Left lung (tissue), 10 donors: Measurements from ENCODE around the gene MORC2. TPM values are rescaled to one million over a fixed set of nuclear protein-coding genes. Genes with fewer than 3 reads are reported as not detected.
A peak's percentile ranks its signal among the peaks of the same experiment; 100 is the strongest.

ENCODE experiments used
- ATAC-seq: fragments of 200-7000 bp; cut with Tn5 transposase; one replicate; pipeline ENCODE4 v1.9.1; 2020; ENCODE audit warnings: moderate library complexity
- DNase-seq, 4 donors: peaks; one replicate each; pipeline ENCODE4 v3.0.0-alpha.2; 2013 to 2020
- H3K27ac ChIP-seq, 2 donors: fragments of 200-600 bp; sonication (generic) in 1 of 2; one replicate each; pipeline versions ENCODE4 v1.5.0 to v1.8.0; 2020 to 2021
- H3K27me3 ChIP-seq, 2 donors: fragments of 200-600 bp; sonication (generic) in 1 of 2; one replicate each; pipeline versions ENCODE4 v1.5.0 to v1.8.0; 2020 to 2021
- H3K36me3 ChIP-seq, 2 donors: fragments of 200-600 bp; sonication (generic) in 1 of 2; one replicate each; pipeline versions ENCODE4 v1.5.0 to v1.8.0; 2020 to 2021
- H3K4me1 ChIP-seq, 2 donors: fragments of 200-600 bp; one replicate each; pipeline ENCODE4 v1.8.0; 2021
- H3K4me3 ChIP-seq, 2 donors: fragments of 200-600 bp; sonication (generic) in 1 of 2; one replicate each; pipeline versions ENCODE4 v1.5.0 to v1.8.0; 2020 to 2021; ENCODE audit warnings: mild to moderate bottlenecking in 1 of 2
- H3K9me3 ChIP-seq, 2 donors: fragments of 200-600 bp; sonication (generic) in 1 of 2; one replicate each; pipeline versions ENCODE4 v1.5.0 to v1.8.0; 2020 to 2021
- CTCF ChIP-seq, 2 donors: fragments of 200-600 bp; sonication (generic) in 1 of 2; IDR thresholded peaks; one replicate each; pipeline versions ENCODE4 v1.5.0 to v1.8.0; 2021; ENCODE audit warnings: antibody characterized with exemption in 2 of 2
- intact Hi-C, 2 donors: fragments of 100-400 bp; cut with DNase I; formaldehyde crosslinking; loops; one replicate each; pipeline versions ENCODE4 v1.11.2 to v1.14.2; 2022
- polyA plus RNA-seq, 6 donors: library from polyadenylated mRNA; unstranded; fragments of 120-200 nt; gene quantifications; one replicate each; pipeline ENCODE4 v1.2.1, GENCODE V29; 2013; ENCODE audit not compliant: insufficient read length in 6 of 6
- total RNA-seq, 2 donors: library from RNA; stranded (reverse); fragmentation: NEBNext Ultra II Directional; extraction: Animal tissue kit (Norgen Biotek cat#: 25700); gene quantifications; one replicate each; pipeline ENCODE4 v1.2.1, GENCODE V29; 2021
- donor health status: DM: no; HTN: yes; CAD: no.
- donor health status: DM: no; HTN: no; CAD: no.

The MORC2 gene
- total and polyA plus RNA-seq, 8 donors: 24.7 to 37.2 (median 34.4) TPM

- H3K36me3 ChIP-seq: peaks cover 0 to 43% of the 10 kb centered on the region in 2 donors
- H3K4me3 ChIP-seq: peak overlapping the region; percentile 80
- peaks cover 0 to 7% of the 10 kb centered on the region in 2 donors for H3K9me3 ChIP-seq
- intact Hi-C loops: loop anchor here in 1 of 2 donors (10.0 kb wide), 1 partner anchor 64 kb away; no protein-coding TSS in a partner anchor
- no peak for TF ChIP-seq CTCF (IDR thresholded peaks at IDR 0.05)
- no peaks in the 10 kb centered on the region for H3K27me3 ChIP-seq
- H3K27ac ChIP-seq: peak overlapping the region in 1 of 2 donors; percentile 96
- peaks cover 28 to 33% of the 10 kb centered on the region in 2 donors for H3K4me1 ChIP-seq
- DNase-seq (no peak), ATAC-seq (no peak)
Observed at GRCh38 chr22:30970356-30970746, 1.8 kb upstream of the MORC2 start.

- peak; percentile 46 for ATAC-seq
- DNase-seq: peak in 2 of 4 donors; percentile 30 to 52
- TF ChIP-seq CTCF (IDR thresholded peaks at IDR 0.05): no peak
- Histone ChIP-seq H3K27me3 (no peaks in the 10 kb centered on the region), H3K27ac (peak overlapping the region; percentile 96 to 98), H3K4me3 (peak overlapping the region; percentile 80), H3K36me3 (peaks cover 0 to 36% of the 10 kb centered on the region in 2 donors), H3K4me1 (peaks cover 28 to 33% of the 10 kb centered on the region in 2 donors), H3K9me3 (peaks cover 0 to 4% of the 10 kb centered on the region in 2 donors)
- intact Hi-C loops: loop anchor here in 1 of 2 donors (10.0 kb wide), 1 partner anchor 65 kb away; no protein-coding TSS in a partner anchor
Observed at GRCh38 chr22:30969532-30970355, 1.2 kb upstream of the MORC2 start.

GRCh38 chr22:30968924-30969531 lies 454 bp upstream of the MORC2 start, which contains the start of gene TUG1:
Gene TUG1 (plus strand): TSS chr22:30969265.
- Histone ChIP-seq H3K9me3 (no peaks in the 10 kb centered on the region), H3K27me3 (no peaks in the 10 kb centered on the region), H3K36me3 (peaks cover 0 to 29% of the 10 kb centered on the region in 2 donors), H3K4me3 (peak within 1 kb of the TSS; percentile 80), H3K27ac (peak within 1 kb of the TSS; percentile 96 to 98), H3K4me1 (peaks cover 28 to 33% of the 10 kb centered on the region in 2 donors)
- DNase-seq (peak; percentile 97 to 99 (median 98)), ATAC-seq (peak; percentile 96)
- TF ChIP-seq CTCF (IDR thresholded peaks at IDR 0.05): no peak
- intact Hi-C loops: no loop called here

GRCh38 chr22:30964858-30965257 lies 3.7 kb downstream of the MORC2 start:
- ATAC-seq (no peak), DNase-seq (no peak)
- Histone ChIP-seq H3K27me3 (no peaks in the 10 kb centered on the region), H3K9me3 (no peaks in the 10 kb centered on the region), H3K4me3 (no peak overlapping the region), H3K27ac (no peak overlapping the region), H3K4me1 (peaks cover 9 to 12% of the 10 kb centered on the region in 2 donors), H3K36me3 (no peaks in the 10 kb centered on the region)
- intact Hi-C loops: no loop called here
- no peak for TF ChIP-seq CTCF (IDR thresholded peaks at IDR 0.05)

- Histone ChIP-seq H3K4me3 (no peak overlapping the region), H3K4me1 (peaks cover 0 to 9% of the 10 kb centered on the region in 2 donors), H3K9me3 (no peaks in the 10 kb centered on the region), H3K36me3 (peaks cover 3 to 25% of the 10 kb centered on the region in 2 donors), H3K27me3 (no peaks in the 10 kb centered on the region), H3K27ac (no peak overlapping the region)
- ATAC-seq (no peak), DNase-seq (no peak)
- intact Hi-C loops: no loop called here
- TF ChIP-seq CTCF (IDR thresholded peaks at IDR 0.05): no peak
Observed at GRCh38 chr22:30955153-30955552, 13.4 kb downstream of the MORC2 start.
